WERI-Rb-1 (cell line): ENCODE measurements around the gene THUMPD3.

Experiments
- DNase-seq: peaks from one replicate; pipeline ENCODE4 v3.0.0-alpha.2; 2020
- H3K27ac ChIP-seq: fragments of 250-450 bp; sonication (Bioruptor Pico); 2 replicates; pipeline ENCODE4 v1.5.1; 2020; ENCODE audit warnings: mild to moderate bottlenecking, moderate library complexity
- H3K27me3 ChIP-seq: fragments of 250-450 bp; sonication (Bioruptor Pico); 2 replicates; pipeline ENCODE4 v1.5.1; 2021; ENCODE audit warnings: mild to moderate bottlenecking, low read depth, moderate library complexity; ENCODE audit not compliant: insufficient read depth, severe bottlenecking
- H3K36me3 ChIP-seq: fragments of 250-450 bp; sonication (Bioruptor Pico); 2 replicates; pipeline ENCODE4 v1.5.1; 2020; ENCODE audit warnings: mild to moderate bottlenecking, moderate library complexity
- H3K4me3 ChIP-seq: 2 replicates; pipeline ENCODE4 v1.5.1; 2011; ENCODE audit warnings: low read depth, mild to moderate bottlenecking, control low read depth, low read length
- H3K9me3 ChIP-seq: fragments of 250-450 bp; sonication (Bioruptor Pico); 2 replicates; pipeline ENCODE4 v1.5.1; 2021; ENCODE audit warnings: mild to moderate bottlenecking, moderate library complexity; ENCODE audit not compliant: severe bottlenecking
- TF ChIP-seq, protein P1 (sequence below): IDR thresholded peaks from 2 replicates; pipeline ENCODE4 v1.5.1; 2011; ENCODE audit warnings: low read depth, mild to moderate bottlenecking, control low read depth, inconsistent platforms, low read length

THUMPD3 gene

DNA sequence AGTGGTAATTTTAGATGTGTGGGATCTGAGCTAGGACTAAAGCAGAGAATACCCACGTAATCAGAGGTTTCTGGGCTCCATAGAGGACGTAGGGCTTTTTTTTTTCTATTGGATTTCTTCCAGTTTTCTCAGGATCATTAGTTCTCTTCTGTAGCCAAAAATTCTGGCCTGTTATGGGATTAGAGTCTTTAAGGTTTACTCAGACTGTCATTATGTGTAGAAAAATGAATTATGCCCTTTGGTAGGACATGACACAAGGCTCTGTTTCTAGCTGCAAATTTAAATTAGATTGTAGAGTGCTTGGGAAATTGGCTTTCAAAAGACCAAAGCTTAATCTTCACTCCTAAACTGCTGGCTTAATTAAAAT, 36.5 kb downstream of the THUMPD3 start:
- no peaks in the 10 kb centered on the region for H3K27me3 ChIP-seq
- peaks cover 34% of the 10 kb centered on the region for H3K36me3 ChIP-seq
- peak overlapping the region; percentile 99 for H3K27ac ChIP-seq
- TF ChIP-seq, protein P1, sequence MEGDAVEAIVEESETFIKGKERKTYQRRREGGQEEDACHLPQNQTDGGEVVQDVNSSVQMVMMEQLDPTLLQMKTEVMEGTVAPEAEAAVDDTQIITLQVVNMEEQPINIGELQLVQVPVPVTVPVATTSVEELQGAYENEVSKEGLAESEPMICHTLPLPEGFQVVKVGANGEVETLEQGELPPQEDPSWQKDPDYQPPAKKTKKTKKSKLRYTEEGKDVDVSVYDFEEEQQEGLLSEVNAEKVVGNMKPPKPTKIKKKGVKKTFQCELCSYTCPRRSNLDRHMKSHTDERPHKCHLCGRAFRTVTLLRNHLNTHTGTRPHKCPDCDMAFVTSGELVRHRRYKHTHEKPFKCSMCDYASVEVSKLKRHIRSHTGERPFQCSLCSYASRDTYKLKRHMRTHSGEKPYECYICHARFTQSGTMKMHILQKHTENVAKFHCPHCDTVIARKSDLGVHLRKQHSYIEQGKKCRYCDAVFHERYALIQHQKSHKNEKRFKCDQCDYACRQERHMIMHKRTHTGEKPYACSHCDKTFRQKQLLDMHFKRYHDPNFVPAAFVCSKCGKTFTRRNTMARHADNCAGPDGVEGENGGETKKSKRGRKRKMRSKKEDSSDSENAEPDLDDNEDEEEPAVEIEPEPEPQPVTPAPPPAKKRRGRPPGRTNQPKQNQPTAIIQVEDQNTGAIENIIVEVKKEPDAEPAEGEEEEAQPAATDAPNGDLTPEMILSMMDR = no peak
- peak overlapping the region; percentile 78 for H3K4me3 ChIP-seq
- H3K9me3 ChIP-seq = no peaks in the 10 kb centered on the region
- no peak for DNase-seq

DNA sequence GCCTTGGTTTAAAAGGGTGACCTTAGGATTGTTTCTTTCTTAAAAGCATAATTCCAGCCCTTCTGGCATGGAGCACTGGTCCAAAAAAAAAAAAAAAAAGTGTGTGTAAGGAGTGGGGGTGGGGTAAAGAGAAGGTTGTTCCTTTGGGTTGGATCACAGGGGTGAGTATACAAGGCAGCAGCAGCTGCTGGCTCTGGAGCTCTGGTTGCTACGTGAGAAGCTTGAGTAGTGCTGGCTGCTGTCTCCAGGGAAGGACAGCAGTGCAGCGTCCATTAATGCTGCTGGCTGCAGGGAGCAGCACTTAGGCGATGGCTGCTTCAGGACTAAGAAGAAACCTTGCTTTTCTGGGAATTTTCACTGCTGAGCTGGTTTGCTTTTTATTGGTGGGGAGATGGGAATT, 36.9 kb downstream of the THUMPD3 start:
- peak; percentile 84 for DNase-seq
- TF ChIP-seq, protein P1 = no peak
- no peaks in the 10 kb centered on the region for H3K9me3 ChIP-seq

DNA sequence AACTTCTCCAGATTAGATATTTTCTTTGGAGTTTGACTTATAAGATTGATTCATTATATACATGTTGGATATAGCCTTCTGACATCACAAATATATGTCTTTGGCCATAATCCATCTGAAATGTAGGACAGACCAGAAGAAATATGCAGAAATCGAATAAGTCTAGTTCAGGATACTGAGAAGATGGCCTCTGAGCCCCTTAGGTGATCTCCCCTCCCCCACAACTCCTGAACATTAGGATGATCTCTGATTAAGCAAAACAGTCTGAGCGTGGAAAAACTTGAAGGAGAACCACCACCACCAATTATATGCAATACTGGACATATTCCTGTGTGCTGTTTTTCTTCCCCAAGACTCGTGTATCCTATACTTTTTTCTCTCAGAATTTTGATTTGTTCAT, 37.8 kb downstream of the THUMPD3 start:
- DNase-seq = peak; percentile 64
- Histone ChIP-seq H3K36me3 (peaks cover 21% of the 10 kb centered on the region), H3K9me3 (no peaks in the 10 kb centered on the region), H3K27ac (peak overlapping the region; percentile 99), H3K4me3 (peak overlapping the region; percentile 78), H3K27me3 (no peaks in the 10 kb centered on the region)
- TF ChIP-seq, protein P1 = no peak

More for the DNA sequence above, 36.9 kb downstream of the THUMPD3 start:
- peaks cover 29% of the 10 kb centered on the region for H3K36me3 ChIP-seq
- peak overlapping the region; percentile 99 for H3K27ac ChIP-seq
- H3K27me3 ChIP-seq = no peaks in the 10 kb centered on the region
- peak overlapping the region; percentile 78 for H3K4me3 ChIP-seq

DNA sequence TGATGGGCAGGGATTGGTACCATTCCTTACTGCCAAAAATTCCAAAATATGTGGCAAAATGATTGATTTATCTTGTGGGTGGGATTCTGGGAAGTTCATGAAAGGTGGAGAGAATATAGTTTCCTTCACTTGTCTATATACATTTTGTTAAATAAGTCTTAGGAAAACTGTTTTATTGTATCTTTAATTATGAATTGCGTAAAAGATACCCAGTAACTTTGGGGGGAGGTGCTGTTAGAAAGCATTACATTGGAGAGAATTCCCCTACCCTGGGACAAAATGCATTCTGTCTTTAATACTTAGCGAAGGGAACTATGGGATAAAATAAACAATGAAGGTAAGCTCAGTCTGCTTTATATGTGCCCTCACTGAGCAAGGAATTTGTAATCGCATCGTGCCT, 39.1 kb downstream of the THUMPD3 start:
- Histone ChIP-seq H3K27ac (peak overlapping the region; percentile 99), H3K4me3 (peak overlapping the region; percentile 37)
- TF ChIP-seq, protein P1 = no peak

DNA sequence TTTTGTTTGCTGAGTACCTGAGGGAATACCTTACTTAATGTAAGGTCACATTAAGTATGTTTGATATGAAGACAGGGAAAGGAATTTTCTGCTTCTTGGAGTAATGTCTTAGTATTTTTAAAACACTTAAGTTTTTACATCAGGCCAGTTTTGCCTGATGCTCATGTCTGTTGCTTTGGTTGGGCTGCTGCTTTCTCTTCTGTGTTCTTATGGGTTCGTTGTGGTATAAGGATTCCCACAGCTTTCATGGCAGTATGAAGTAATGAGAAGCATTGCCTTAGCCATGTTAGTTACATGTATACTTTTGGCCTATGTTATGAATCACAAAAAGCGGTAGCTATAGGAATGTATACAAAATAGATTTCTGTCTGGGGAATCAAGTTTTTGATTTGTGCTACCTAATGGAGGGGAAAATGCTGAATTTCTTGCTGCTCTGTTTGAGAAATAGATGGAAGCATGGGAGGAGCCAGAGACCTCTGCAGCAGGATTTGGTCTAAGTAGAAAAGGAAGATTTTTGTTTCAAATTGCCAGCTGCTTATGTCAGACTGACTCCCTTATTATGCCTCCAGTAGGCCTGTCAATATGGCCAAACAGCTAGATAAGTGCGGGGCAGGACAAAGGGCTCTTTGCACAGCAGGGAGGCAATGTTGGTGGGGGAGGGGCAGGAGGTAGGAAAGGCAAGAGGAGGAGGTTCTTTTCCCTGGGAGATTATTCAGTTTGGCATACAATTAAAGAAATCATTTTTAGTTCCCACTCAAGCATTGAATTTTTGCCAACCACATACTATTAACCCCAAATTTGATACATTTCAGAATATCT, 39.8 kb downstream of the THUMPD3 start:
- peak; percentile 96 for DNase-seq
- Histone ChIP-seq H3K27ac (peak overlapping the region; percentile 99), H3K4me3 (peak overlapping the region; percentile 37), H3K36me3 (peaks cover 17% of the 10 kb centered on the region), H3K9me3 (no peaks in the 10 kb centered on the region), H3K27me3 (no peaks in the 10 kb centered on the region)
- TF ChIP-seq, protein P1 = no peak

More for the DNA sequence above, 39.1 kb downstream of the THUMPD3 start:
- H3K27me3 ChIP-seq = no peaks in the 10 kb centered on the region
- no peaks in the 10 kb centered on the region for H3K9me3 ChIP-seq
- peaks cover 17% of the 10 kb centered on the region for H3K36me3 ChIP-seq
- no peak for DNase-seq

DNA sequence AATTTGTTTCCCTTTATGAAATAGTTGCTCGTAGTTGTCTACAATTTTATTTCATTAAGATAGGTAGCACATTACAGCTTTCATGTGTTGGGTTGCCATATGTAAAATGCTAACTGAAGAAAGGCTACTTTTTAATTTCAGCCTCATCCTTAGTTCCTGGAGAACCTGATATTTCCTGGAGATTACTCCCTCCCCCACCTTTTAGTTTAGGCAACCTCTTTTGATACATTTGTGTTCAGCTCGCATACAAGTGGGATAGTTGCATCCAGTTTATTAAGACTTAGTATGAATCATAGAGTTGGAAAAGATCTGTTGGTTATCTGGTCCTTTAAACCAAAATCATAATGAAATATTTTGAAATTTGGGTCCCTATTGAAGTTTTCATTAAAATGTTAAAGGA, 40.6 kb downstream of the THUMPD3 start:
- H3K4me3 ChIP-seq = peak overlapping the region; percentile 30
- TF ChIP-seq, protein P1 = no peak
- no peak for DNase-seq
- no peaks in the 10 kb centered on the region for H3K27me3 ChIP-seq
- peak overlapping the region; percentile 99 for H3K27ac ChIP-seq
- H3K9me3 ChIP-seq = no peaks in the 10 kb centered on the region
- H3K36me3 ChIP-seq = peaks cover 9% of the 10 kb centered on the region
